ENCODE results near the gene SEMA6A. TPM values are rescaled to one million over a fixed set of nuclear protein-coding genes. Genes with fewer than 3 reads are reported as not detected.
A peak's percentile ranks its signal among the peaks of the same experiment; 100 is the strongest.

SEMA6A gene
- total RNA-seq, 4 donors from 2014 or later = 37.1 to 121 (median 111) TPM

GRCh38 chr5:116441223-116441622 is 133.4 kb downstream of the SEMA6A start:
- Histone ChIP-seq H3K27me3 (no peaks in the 10 kb centered on the region), H3K27ac (no peak overlapping the region), H3K9me3 (no peaks in the 10 kb centered on the region), H3K36me3 (peaks cover 0 to 16% (median 0%) of the 10 kb centered on the region in 3 donors), H3K4me1 (peaks cover 0 to 5% (median 0%) of the 10 kb centered on the region in 4 donors), H3K4me3 (no peak overlapping the region)
- no peak for DNase-seq
- no peak for TF ChIP-seq POLR2A (IDR thresholded peaks at IDR 0.05)
- no peak for TF ChIP-seq CTCF (IDR thresholded peaks at IDR 0.05)

GRCh38 chr5:116440457-116441001 is 134.1 kb downstream of the SEMA6A start:
- H3K4me3 ChIP-seq = no peak overlapping the region
- peaks cover 0 to 10% (median 0%) of the 10 kb centered on the region in 3 donors for H3K36me3 ChIP-seq
- DNase-seq = no peak
- no peak for TF ChIP-seq POLR2A (IDR thresholded peaks at IDR 0.05)
- no peak for TF ChIP-seq CTCF (IDR thresholded peaks at IDR 0.05)
- H3K9me3 ChIP-seq = no peaks in the 10 kb centered on the region
- H3K27me3 ChIP-seq = no peaks in the 10 kb centered on the region
- peaks cover 0 to 5% (median 0%) of the 10 kb centered on the region in 4 donors for H3K4me1 ChIP-seq
- no peak overlapping the region for H3K27ac ChIP-seq

DNA sequence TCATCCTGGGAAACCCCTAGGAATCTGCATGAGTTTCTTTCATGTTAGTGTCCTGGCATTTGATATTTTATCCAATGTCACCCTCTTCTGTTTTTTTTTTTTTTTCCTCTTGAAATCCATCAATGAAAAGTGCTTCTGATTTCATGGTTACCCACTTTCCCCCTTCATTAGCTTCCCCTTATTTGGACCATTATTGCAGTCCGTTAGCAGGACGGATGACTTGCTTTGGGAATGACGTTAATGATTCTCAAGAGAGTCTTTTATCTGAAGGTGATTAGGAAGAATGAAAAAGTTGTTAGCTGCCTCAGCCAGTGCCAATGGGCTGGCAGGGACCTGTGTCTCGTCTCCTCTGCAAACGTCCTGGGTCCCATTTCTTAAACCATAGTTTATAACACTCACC is 134.7 kb downstream of the SEMA6A start:
- Histone ChIP-seq H3K36me3 (peaks cover 0 to 4% (median 0%) of the 10 kb centered on the region in 3 donors), H3K27ac (no peak overlapping the region), H3K9me3 (no peaks in the 10 kb centered on the region), H3K4me1 (peaks cover 0 to 5% (median 0%) of the 10 kb centered on the region in 4 donors), H3K27me3 (no peaks in the 10 kb centered on the region), H3K4me3 (no peak overlapping the region)
- DNase-seq = no peak
- no peak for TF ChIP-seq POLR2A (IDR thresholded peaks at IDR 0.05)
- TF ChIP-seq CTCF (IDR thresholded peaks at IDR 0.05) = no peak

DNA sequence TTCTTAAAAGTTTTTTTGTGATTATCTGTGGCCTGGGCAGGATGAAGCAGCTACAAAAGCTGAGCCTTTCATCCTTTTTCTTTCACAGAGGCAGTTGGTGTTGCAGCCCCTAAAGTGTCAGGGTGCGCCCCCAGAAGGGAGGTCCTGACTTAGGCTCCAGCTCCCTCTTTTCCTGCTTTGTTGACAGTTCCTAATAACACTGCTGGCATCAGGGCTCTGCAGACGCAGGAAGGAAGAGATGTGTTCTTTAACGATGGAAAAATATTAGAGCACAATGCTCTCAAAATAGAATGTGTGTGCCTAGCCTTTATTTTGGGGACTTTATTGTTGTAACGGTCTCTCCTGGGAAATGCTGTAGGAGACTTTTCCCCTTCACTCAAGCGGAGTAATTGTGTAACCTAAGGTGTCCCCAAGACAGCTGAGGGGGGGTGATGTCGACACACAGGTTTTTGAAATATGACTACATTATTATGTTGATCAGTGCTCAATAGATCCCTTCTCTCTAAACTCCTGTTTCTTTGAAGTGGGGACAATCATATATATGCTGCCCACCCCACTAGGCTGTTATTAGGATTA is 135.6 kb downstream of the SEMA6A start:
- Histone ChIP-seq H3K27me3 (no peaks in the 10 kb centered on the region), H3K4me1 (peaks cover 0 to 5% (median 0%) of the 10 kb centered on the region in 4 donors), H3K36me3 (no peaks in the 10 kb centered on the region), H3K9me3 (no peaks in the 10 kb centered on the region), H3K27ac (no peak overlapping the region), H3K4me3 (no peak overlapping the region)
- no peak for DNase-seq
- TF ChIP-seq CTCF (IDR thresholded peaks at IDR 0.05) (no peak), POLR2A (IDR thresholded peaks at IDR 0.05) (no peak)

DNA sequence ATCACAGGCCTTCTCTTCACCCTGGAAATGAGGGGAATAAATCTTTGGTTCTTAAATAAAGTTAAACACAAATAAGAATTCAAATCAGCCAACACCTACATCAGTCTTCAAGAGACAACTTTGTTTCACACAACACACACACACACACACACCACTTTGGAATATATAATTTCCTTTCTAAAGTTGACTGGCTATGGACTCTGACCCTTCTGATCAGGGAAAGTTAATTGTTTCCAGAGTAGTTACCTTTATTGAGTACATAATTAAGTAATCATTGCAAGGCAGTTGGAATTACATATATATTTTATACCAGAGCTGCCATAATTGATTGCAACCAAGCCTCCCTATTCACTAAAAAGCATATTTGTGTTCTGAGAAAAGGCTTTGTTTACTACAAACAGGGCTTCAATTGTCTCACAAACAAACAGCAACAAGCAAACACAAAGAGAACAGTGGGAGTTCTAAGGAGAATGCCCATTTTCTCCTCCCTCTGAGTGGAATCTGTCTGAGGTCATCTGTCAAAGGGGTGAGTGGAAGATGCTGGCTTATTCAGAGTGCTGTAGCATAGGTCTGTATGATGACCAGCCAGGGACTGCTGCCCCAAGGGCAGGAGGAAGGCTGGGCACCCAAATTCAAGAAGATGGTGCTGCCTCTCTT is 136.6 kb downstream of the SEMA6A start:
- Histone ChIP-seq H3K36me3 (no peaks in the 10 kb centered on the region), H3K27me3 (no peaks in the 10 kb centered on the region), H3K27ac (peak overlapping the region in 1 of 4 donors; percentile 17), H3K4me1 (peaks cover 0 to 5% (median 0%) of the 10 kb centered on the region in 4 donors), H3K9me3 (no peaks in the 10 kb centered on the region), H3K4me3 (no peak overlapping the region)
- DNase-seq = no peak
- TF ChIP-seq POLR2A (IDR thresholded peaks at IDR 0.05) = no peak
- TF ChIP-seq CTCF (IDR thresholded peaks at IDR 0.05) = no peak

Measured in Peyer's patch (tissue), 4 donors.